Breast epithelium (tissue), 3 donors: ENCODE measurements around the gene GAGE13.
"Not testable (repeated sequence)": the region's sequence is repeated elsewhere in the genome, so short reads cannot be mapped to it uniquely, and the experiment has no call there.

Experiments used
- CTCF ChIP-seq, 3 donors: fragments of 450-650 bp; IDR thresholded peaks; one replicate each; pipeline ENCODE4 v1.5.1; 2016 to 2017; ENCODE audit warnings: antibody characterized with exemption in 3 of 3, mild to moderate bottlenecking in 3 of 3, moderate library complexity in 3 of 3
- POLR2A ChIP-seq: fragments of 450-650 bp; IDR thresholded peaks from one replicate; pipeline ENCODE4 v1.6.1; 2016; ENCODE audit warnings: antibody characterized with exemption, mild to moderate bottlenecking, moderate library complexity

GRCh38 chrX:49345402-49345801 lies 14.0 kb downstream of the GAGE13 start:
- not testable (repeated sequence) for TF ChIP-seq CTCF (IDR thresholded peaks at IDR 0.05); POLR2A
